Measurements from ENCODE around the gene GIPR. TPM values are rescaled to one million over a fixed set of nuclear protein-coding genes. Genes with fewer than 3 reads are reported as not detected.

GIPR gene
- total and polyA plus RNA-seq, 10 of the 15 experiments (the other 5 are each of a cell fraction or from before 2014, with no cell fraction given), result 1.7 to 26.3 (median 13.7) TPM

DNA sequence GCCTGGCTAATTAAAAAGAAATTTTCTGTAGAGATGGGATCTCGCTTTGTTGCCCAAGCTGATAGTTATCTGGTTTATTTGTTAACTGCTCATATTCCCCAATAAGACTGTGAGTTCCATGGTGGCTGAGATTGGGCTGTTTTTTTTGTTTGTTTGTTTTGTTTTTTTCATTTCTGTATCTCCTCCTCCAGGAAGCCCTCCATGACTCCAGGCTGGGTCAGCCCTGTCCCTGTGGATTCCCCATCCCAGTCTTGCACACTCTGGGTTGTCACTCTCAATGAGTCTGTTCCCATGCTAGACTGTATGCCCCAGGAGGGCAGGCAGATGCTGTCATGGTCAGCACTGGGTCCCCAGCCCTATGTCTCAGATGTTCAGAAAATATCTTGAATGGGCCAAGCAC is 31.7 kb upstream of the GIPR start:
- ATAC-seq (no peak), FAIRE-seq (no peak), DNase-seq (ENCODE audit: low read depth, low spot score) (no peak)
- ChIA-PET RAD21 (ENCODE audit: unreplicated experiment) (no interaction called here), CTCF (no interaction called here), POLR2A (interaction anchor here (0.5 kb wide), 1 partner anchor 10 kb away, joined by 4 read pairs; no protein-coding TSS in a partner anchor), SMC1A (ENCODE audit: uncharacterized antibody, unreplicated experiment) (no interaction called here)
- in situ Hi-C loops (cut with MboI) (no loop called here), intact Hi-C loops (cut with micrococcal nuclease; ENCODE audit: unreplicated experiment) (no loop called here)
- H3K79me2 ChIP-seq (ENCODE audit: control insufficient read depth, insufficient read depth, low read length), result peaks cover 11% of the 10 kb centered on the region
- no TSS peak for BruUV-seq (replicated peaks)
- H4K20me1 ChIP-seq (ENCODE audit: control insufficient read depth, insufficient read depth), result no peaks in the 10 kb centered on the region
- H3K27ac ChIP-seq (ENCODE audit: control insufficient read depth, insufficient read depth), result no peak overlapping the region
- H3K4me3 ChIP-seq, result no peak overlapping the region
- no peak overlapping the region for H3K9ac ChIP-seq (ENCODE audit: control insufficient read depth, insufficient read depth, low read length)
- WGBS (ENCODE audit: insufficient coverage, insufficient replicate concordance, low lambda C conversion rate, missing lambda C conversion rate), result 100% methylated on average over 1 of the region's 1 CpG
- no peaks in the 10 kb centered on the region; a peak in 1 of 4 replicates for H3K36me3 ChIP-seq (ENCODE audit: control insufficient read depth in 2 of 2, insufficient read depth in 2 of 2, low read length in 1 of 2)
- H3K27me3 ChIP-seq (replicated peaks in 1 of 2; ENCODE audit: control insufficient read depth in 2 of 2, insufficient read depth in 2 of 2, low read length in 1 of 2), result no peaks in the 10 kb centered on the region
- H3K9me3 ChIP-seq (replicated peaks; ENCODE audit: control insufficient read depth, insufficient read depth, low read length), result no peaks in the 10 kb centered on the region
- TF ChIP-seq MYC (IDR thresholded peaks at IDR 0.05; ENCODE audit: insufficient read depth, insufficient read length, insufficient replicate concordance, low read length, severe bottlenecking) (no peak), RELB (IDR thresholded peaks at IDR 0.05; ENCODE audit: low read depth) (no peak), IRF3 (IDR thresholded peaks at IDR 0.05) (no peak), KAT2A (conservative IDR thresholded peaks at IDR 0.05; ENCODE audit: control insufficient read depth, low read depth, low read length) (no peak), TCF12 (IDR thresholded peaks at IDR 0.05; ENCODE audit: low read depth, low read length) (no peak)
- peaks cover 21% of the 10 kb centered on the region for H3K4me1 ChIP-seq (ENCODE audit: control insufficient read depth, insufficient read depth, low read length)
- no peak overlapping the region for H2AFZ ChIP-seq (ENCODE audit: control insufficient read depth, low read depth, low read length)
- no peak overlapping the region for H3K4me2 ChIP-seq (ENCODE audit: control insufficient read depth, insufficient read depth)
